ENCODE results near the gene SCAPER. TPM values are rescaled to one million over a fixed set of nuclear protein-coding genes. Genes with fewer than 3 reads are reported as not detected.

SCAPER gene
- total and polyA plus RNA-seq, 4 donors, result 3.3 to 18.0 (median 9.9) TPM

DNA sequence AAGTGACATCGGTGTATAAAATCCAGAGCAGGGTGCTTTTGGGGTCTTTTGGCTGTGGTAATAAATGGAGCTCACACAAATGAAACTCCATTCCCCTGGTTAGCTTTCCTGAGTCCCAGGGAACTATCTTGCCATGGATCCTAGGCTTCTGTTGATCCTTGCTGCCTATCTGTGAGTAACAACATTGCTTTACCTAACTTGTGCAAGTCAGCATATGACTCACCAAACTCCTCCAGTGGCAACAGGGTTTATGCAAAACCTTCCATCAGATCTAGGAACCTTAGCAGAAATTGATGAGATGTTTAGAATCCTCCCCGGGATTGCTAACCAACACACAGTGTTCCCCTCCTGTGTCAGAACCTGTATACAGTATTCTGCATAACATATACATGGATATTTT lies 105.4 kb downstream of the SCAPER start:
- H3K27me3 ChIP-seq (ENCODE audit: control insufficient read depth in 4 of 4, insufficient read depth in 4 of 4, low read length in 3 of 4), result no peaks in the 10 kb centered on the region
- DNase-seq (ENCODE audit: low spot score), result no peak
- H3K4me1 ChIP-seq (ENCODE audit: control insufficient read depth in 4 of 4, insufficient read depth in 4 of 4, low read length in 3 of 4), result no peaks in the 10 kb centered on the region
- peaks cover 0 to 21% (median 11%) of the 10 kb centered on the region in 4 donors for H3K36me3 ChIP-seq (ENCODE audit: control insufficient read depth in 4 of 4, insufficient read depth in 3 of 4, low read depth in 1 of 4, low read length in 3 of 4)
- no peak overlapping the region for H3K4me3 ChIP-seq (ENCODE audit: low read depth in 1 of 3, low read length in 3 of 3)
- H3K9me3 ChIP-seq (ENCODE audit: control insufficient read depth in 4 of 4, low read length in 3 of 4), result no peaks in the 10 kb centered on the region
- no peak overlapping the region for H3K27ac ChIP-seq (ENCODE audit: low read depth in 1 of 2, low read length in 2 of 2)
- TF ChIP-seq RXRA (IDR thresholded peaks at IDR 0.05), result no peak
- no peak for TF ChIP-seq HNF4A (conservative IDR thresholded peaks at IDR 0.05)
- TF ChIP-seq CTCF (IDR thresholded peaks at IDR 0.05; ENCODE audit: low read depth, low read length, missing input control), result no peak
- no peak for TF ChIP-seq JUND (IDR thresholded peaks at IDR 0.05)
- no peak for TF ChIP-seq HNF4G (IDR thresholded peaks at IDR 0.05)
- no peak for TF ChIP-seq FOXA1 (IDR thresholded peaks at IDR 0.05)
- TF ChIP-seq, protein P1, sequence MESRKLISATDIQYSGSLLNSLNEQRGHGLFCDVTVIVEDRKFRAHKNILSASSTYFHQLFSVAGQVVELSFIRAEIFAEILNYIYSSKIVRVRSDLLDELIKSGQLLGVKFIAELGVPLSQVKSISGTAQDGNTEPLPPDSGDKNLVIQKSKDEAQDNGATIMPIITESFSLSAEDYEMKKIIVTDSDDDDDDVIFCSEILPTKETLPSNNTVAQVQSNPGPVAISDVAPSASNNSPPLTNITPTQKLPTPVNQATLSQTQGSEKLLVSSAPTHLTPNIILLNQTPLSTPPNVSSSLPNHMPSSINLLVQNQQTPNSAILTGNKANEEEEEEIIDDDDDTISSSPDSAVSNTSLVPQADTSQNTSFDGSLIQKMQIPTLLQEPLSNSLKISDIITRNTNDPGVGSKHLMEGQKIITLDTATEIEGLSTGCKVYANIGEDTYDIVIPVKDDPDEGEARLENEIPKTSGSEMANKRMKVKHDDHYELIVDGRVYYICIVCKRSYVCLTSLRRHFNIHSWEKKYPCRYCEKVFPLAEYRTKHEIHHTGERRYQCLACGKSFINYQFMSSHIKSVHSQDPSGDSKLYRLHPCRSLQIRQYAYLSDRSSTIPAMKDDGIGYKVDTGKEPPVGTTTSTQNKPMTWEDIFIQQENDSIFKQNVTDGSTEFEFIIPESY (IDR thresholded peaks at IDR 0.05), result no peak
- TF ChIP-seq, protein P2, sequence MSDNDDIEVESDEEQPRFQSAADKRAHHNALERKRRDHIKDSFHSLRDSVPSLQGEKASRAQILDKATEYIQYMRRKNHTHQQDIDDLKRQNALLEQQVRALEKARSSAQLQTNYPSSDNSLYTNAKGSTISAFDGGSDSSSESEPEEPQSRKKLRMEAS (IDR thresholded peaks at IDR 0.05), result no peak
- no peak for TF ChIP-seq ATF3 (IDR thresholded peaks at IDR 0.05)
- no peak for TF ChIP-seq GABPA (IDR thresholded peaks at IDR 0.05 in 1 of 2, conservative IDR thresholded peaks at IDR 0.05 in 1 of 2)
- TF ChIP-seq FOXA2 (IDR thresholded peaks at IDR 0.05), result no peak
- no peak for TF ChIP-seq RAD21 (IDR thresholded peaks at IDR 0.05)
- TF ChIP-seq NR2F2 (IDR thresholded peaks at IDR 0.05), result no peak
- WGBS, result 98% methylated on average over 2 of the region's 2 CpGs
- no peak overlapping the region for H3K9ac ChIP-seq (ENCODE audit: low read depth in 1 of 2, low read length in 2 of 2)

DNA sequence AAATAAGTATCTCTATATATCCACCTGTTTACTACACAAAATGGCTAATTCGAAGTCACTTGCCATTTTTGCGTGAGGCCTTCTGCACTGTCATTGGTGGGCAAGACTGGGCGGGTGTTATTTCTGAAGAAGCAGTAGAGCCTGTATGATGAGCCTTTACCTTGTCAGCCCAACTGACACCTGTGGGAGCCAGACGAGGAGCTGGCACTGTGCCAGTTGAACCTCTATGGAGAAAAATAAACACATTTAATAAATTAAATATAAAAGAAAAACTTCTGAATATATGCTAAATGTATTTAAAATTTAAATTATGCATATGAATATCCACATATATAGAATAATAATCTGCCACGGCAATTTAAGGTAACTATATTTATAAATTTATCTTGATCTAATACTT lies 109.9 kb downstream of the SCAPER start:
- H3K9me3 ChIP-seq (ENCODE audit: control insufficient read depth in 4 of 4, low read length in 3 of 4), result no peaks in the 10 kb centered on the region
- H3K27me3 ChIP-seq (ENCODE audit: control insufficient read depth in 4 of 4, insufficient read depth in 4 of 4, low read length in 3 of 4), result no peaks in the 10 kb centered on the region
- H3K4me1 ChIP-seq (ENCODE audit: control insufficient read depth in 4 of 4, insufficient read depth in 4 of 4, low read length in 3 of 4), result no peaks in the 10 kb centered on the region
- DNase-seq (ENCODE audit: low spot score), result no peak
- H3K4me3 ChIP-seq (ENCODE audit: low read depth in 1 of 3, low read length in 3 of 3), result no peak overlapping the region
- H3K36me3 ChIP-seq (ENCODE audit: control insufficient read depth in 4 of 4, insufficient read depth in 3 of 4, low read depth in 1 of 4, low read length in 3 of 4), result peaks cover 0 to 35% (median 24%) of the 10 kb centered on the region in 4 donors
- TF ChIP-seq NR2F2 (IDR thresholded peaks at IDR 0.05) (no peak), FOXA1 (IDR thresholded peaks at IDR 0.05) (no peak), GABPA (IDR thresholded peaks at IDR 0.05 in 1 of 2, conservative IDR thresholded peaks at IDR 0.05 in 1 of 2) (no peak), EGR1 (IDR thresholded peaks at IDR 0.05; ENCODE audit: low read depth in 2 of 2) (no peak), REST (IDR thresholded peaks at IDR 0.05) (no peak), JUND (IDR thresholded peaks at IDR 0.05) (no peak), CTCF (IDR thresholded peaks at IDR 0.05; ENCODE audit: low read depth, low read length, missing input control) (no peak), HNF4G (IDR thresholded peaks at IDR 0.05) (no peak), ATF3 (IDR thresholded peaks at IDR 0.05) (no peak)
- H3K27ac ChIP-seq (ENCODE audit: low read depth in 1 of 2, low read length in 2 of 2), result no peak overlapping the region
- no peak overlapping the region for H3K9ac ChIP-seq (ENCODE audit: low read depth in 1 of 2, low read length in 2 of 2)
- WGBS, result 89% methylated on average over 5 of the region's 5 CpGs
